ENCODE results near the gene SUPT20H. TPM values are rescaled to one million over a fixed set of nuclear protein-coding genes. Genes with fewer than 3 reads are reported as not detected.

The SUPT20H gene
- total and polyA plus RNA-seq, 2 of the 13 experiments (the other 11 are each of a cell fraction or from before 2014, with no cell fraction given), result 35.0 to 63.6 TPM

GRCh38 chr13:36999054-36999714 is 60.3 kb downstream of the SUPT20H start, which contains the start of gene ALG5 (continued):
- TF ChIP-seq ZNF230 (CRISPR knock-in tag; IDR thresholded peaks at IDR 0.05), result no peak
- no peak for TF ChIP-seq SP1 (IDR thresholded peaks at IDR 0.05)
- no peak for TF ChIP-seq SP1 (CRISPR knock-in tag; IDR thresholded peaks at IDR 0.05)
- peak; percentile 59; the same call in 1 of the 2 replicates for TF ChIP-seq ZNF619 (CRISPR knock-in tag; IDR thresholded peaks at IDR 0.05)
- TF ChIP-seq MYC (CRISPR knock-in tag; IDR thresholded peaks at IDR 0.05; ENCODE audit: borderline replicate concordance), result peak; percentile 63
- peak; percentile 91 for TF ChIP-seq ZSCAN21 (CRISPR knock-in tag; IDR thresholded peaks at IDR 0.05; ENCODE audit: borderline replicate concordance)
- peak; percentile 95 to 96 for TF ChIP-seq HMGXB4 (CRISPR knock-in tag; IDR thresholded peaks at IDR 0.05; ENCODE audit: borderline replicate concordance in 1 of 2, low read depth in 1 of 2)
- no peak for TF ChIP-seq ZNF33B (CRISPR knock-in tag; IDR thresholded peaks at IDR 0.05)
- no peak for TF ChIP-seq CREM (IDR thresholded peaks at IDR 0.05)
- TF ChIP-seq CREM (CRISPR knock-in tag; IDR thresholded peaks at IDR 0.05), result no peak
- no peak for TF ChIP-seq PREB (CRISPR knock-in tag; IDR thresholded peaks at IDR 0.05)
- peak; percentile 59; the same call in 1 of the 2 replicates for TF ChIP-seq SP2 (CRISPR knock-in tag; IDR thresholded peaks at IDR 0.05)
- no peak for TF ChIP-seq KLF11 (CRISPR knock-in tag; IDR thresholded peaks at IDR 0.05)
- peak; percentile 28; the same call in 1 of the 2 replicates for TF ChIP-seq ZGPAT (CRISPR knock-in tag; IDR thresholded peaks at IDR 0.05)
- 0 out of 2 replicates have a peak, but pooled peaks have one; percentile 49 for TF ChIP-seq KDM5B (CRISPR knock-in tag; IDR thresholded peaks at IDR 0.05; ENCODE audit: borderline replicate concordance)
- TF ChIP-seq RAD21 (CRISPR knock-in tag; IDR thresholded peaks at IDR 0.05), result peak; percentile 49; the same call in 1 of the 2 replicates
- peak; percentile 70; the same call in 1 of the 2 replicates for TF ChIP-seq MXD3 (CRISPR knock-in tag; IDR thresholded peaks at IDR 0.05)
- TF ChIP-seq BHLHE40 (IDR thresholded peaks at IDR 0.05; ENCODE audit: low read length), result peak; percentile 82
- peak; percentile 40; the same call in 1 of the 2 replicates for TF ChIP-seq HNRNPUL1 (IDR thresholded peaks at IDR 0.05; ENCODE audit: low read depth, low read length)
- peak; percentile 69; the same call in 1 of the 2 replicates for TF ChIP-seq FOXC1 (CRISPR knock-in tag; IDR thresholded peaks at IDR 0.05; ENCODE audit: borderline replicate concordance)
